ENCODE results near the gene PWWP3B. TPM values are rescaled to one million over a fixed set of nuclear protein-coding genes. Genes with fewer than 3 reads are reported as not detected.

The PWWP3B gene
- total and polyA plus RNA-seq, 9 of the 15 experiments (the other 6 are each of a cell fraction or from before 2014, with no cell fraction given): not detected

DNA sequence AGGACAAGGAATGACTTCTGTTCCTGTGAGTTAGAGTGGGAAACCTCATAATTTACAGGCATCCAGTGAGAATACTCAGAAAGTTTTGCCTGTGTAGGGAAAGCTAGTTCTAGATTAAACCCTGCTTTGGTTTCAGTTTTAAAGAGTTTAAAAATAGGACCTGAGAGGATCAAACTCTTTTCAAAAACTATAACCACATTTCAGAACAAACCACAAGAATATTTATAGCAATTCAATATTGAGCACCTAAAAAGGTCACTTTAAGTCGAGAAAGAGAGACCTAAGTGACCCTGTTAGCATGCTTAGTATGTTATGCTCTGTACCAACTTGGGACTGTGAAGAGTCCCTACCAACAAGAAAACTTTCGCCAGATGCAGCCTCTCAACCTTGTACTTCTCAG lies 17.4 kb upstream of the PWWP3B start:
- Histone ChIP-seq H3K27ac (ENCODE audit: extremely low read depth, low read depth, low read length) (no peak overlapping the region), H3K4me2 (ENCODE audit: insufficient read depth, low read length) (no peak overlapping the region), H3K27me3 (ENCODE audit: control insufficient read depth in 2 of 2, insufficient read depth in 2 of 2, low read length in 2 of 2) (no peaks in the 10 kb centered on the region), H3K9ac (ENCODE audit: insufficient read depth in 1 of 2, low read depth in 2 of 2, low read length in 2 of 2) (no peak overlapping the region), H2AFZ (ENCODE audit: low read depth, low read length) (no peak overlapping the region), H3K9me1 (ENCODE audit: control insufficient read depth, insufficient read depth, low read length) (no peaks in the 10 kb centered on the region), H3K4me3 (no peak overlapping the region), H3K36me3 (ENCODE audit: control insufficient read depth, insufficient read depth, low read length) (no peaks in the 10 kb centered on the region), H3K79me2 (ENCODE audit: control insufficient read depth, insufficient read depth, low read length) (no peaks in the 10 kb centered on the region), H4K20me1 (replicated peaks; ENCODE audit: control insufficient read depth, insufficient read depth, low read length) (no peaks in the 10 kb centered on the region), H3K9me3 (replicated peaks; ENCODE audit: control insufficient read depth, insufficient read depth, low read depth, low read length) (no peaks in the 10 kb centered on the region), H3K4me1 (replicated peaks in 1 of 2; ENCODE audit: control insufficient read depth in 2 of 2, insufficient read depth in 2 of 2, low read length in 2 of 2) (no peaks in the 10 kb centered on the region)
- in situ Hi-C loops (cut with MboI) (no loop called here), intact Hi-C loops (cut with micrococcal nuclease) (no loop called here)
- 0% methylated on average over 2 of the region's 2 CpGs for WGBS (ENCODE audit: insufficient coverage, low coverage, missing lambda C conversion rate)
- TF ChIP-seq FOXP1 (CRISPR knock-in tag; IDR thresholded peaks at IDR 0.05): no peak
- TF ChIP-seq ZNF561 (CRISPR knock-in tag; conservative IDR thresholded peaks at IDR 0.05): no peak
- TF ChIP-seq SRSF9 (IDR thresholded peaks at IDR 0.05; ENCODE audit: borderline replicate concordance, low read depth, low read length): no peak
- no peak for TF ChIP-seq NFE2 (IDR thresholded peaks at IDR 0.05; ENCODE audit: low read depth)
- FAIRE-seq: no peak
- CTCF ChIA-PET (ENCODE audit: low intra/inter-chr PET ratio): no interaction called here
- BruUV-seq (replicated peaks): no TSS peak
- no peak for ATAC-seq
- DNase-seq (ENCODE audit: extremely low read depth in 1 of 4, low spot score in 3 of 4): no peak
- POLR2A ChIA-PET: no interaction called here

DNA sequence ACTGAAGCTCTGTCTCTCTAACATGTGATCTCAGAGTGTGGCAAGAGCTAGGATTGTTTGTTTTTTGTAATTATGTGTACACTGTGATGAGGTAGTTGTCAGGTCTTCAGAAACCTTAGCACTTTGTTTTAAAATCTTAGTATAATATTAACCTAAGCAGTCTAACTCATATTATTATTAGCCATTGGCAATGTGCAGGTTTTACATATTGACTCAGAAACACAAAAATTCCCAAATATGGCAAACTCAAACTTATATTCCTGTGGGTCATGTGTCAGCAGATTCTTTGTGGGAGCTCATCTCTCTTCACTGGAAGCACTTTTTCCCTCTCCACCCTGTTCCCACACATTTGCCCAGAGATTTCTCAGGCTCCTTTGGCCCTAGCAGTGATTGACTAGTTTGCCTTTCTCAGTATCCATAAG lies 8.2 kb upstream of the PWWP3B start:
- ChIA-PET CTCF (ENCODE audit: low intra/inter-chr PET ratio) (no interaction called here), POLR2A (no interaction called here)
- no peak for ATAC-seq
- no peak overlapping the region for H3K27ac ChIP-seq (ENCODE audit: extremely low read depth, low read depth, low read length)
- no peak overlapping the region for H3K4me2 ChIP-seq (ENCODE audit: insufficient read depth, low read length)
- intact Hi-C loops (cut with micrococcal nuclease): no loop called here
- no peaks in the 10 kb centered on the region for H3K27me3 ChIP-seq (ENCODE audit: control insufficient read depth in 2 of 2, insufficient read depth in 2 of 2, low read length in 2 of 2)
- H3K9ac ChIP-seq (ENCODE audit: insufficient read depth in 1 of 2, low read depth in 2 of 2, low read length in 2 of 2): no peak overlapping the region
- no peaks in the 10 kb centered on the region for H3K4me1 ChIP-seq (replicated peaks in 1 of 2; ENCODE audit: control insufficient read depth in 2 of 2, insufficient read depth in 2 of 2, low read length in 2 of 2)
- H3K36me3 ChIP-seq (ENCODE audit: control insufficient read depth, insufficient read depth, low read length): no peaks in the 10 kb centered on the region
- BruUV-seq (replicated peaks): no TSS peak
- H3K9me3 ChIP-seq (replicated peaks; ENCODE audit: control insufficient read depth, insufficient read depth, low read depth, low read length): no peaks in the 10 kb centered on the region
- DNase-seq (ENCODE audit: extremely low read depth in 1 of 4, low spot score in 3 of 4): no peak
- H2AFZ ChIP-seq (ENCODE audit: low read depth, low read length): no peak overlapping the region
- H3K9me1 ChIP-seq (ENCODE audit: control insufficient read depth, insufficient read depth, low read length): no peaks in the 10 kb centered on the region
- H3K79me2 ChIP-seq (ENCODE audit: control insufficient read depth, insufficient read depth, low read length): no peaks in the 10 kb centered on the region
- no peak for FAIRE-seq
- no peak overlapping the region for H3K4me3 ChIP-seq
- no peak for TF ChIP-seq TCF7 (IDR thresholded peaks at IDR 0.05; ENCODE audit: borderline replicate concordance)
- no peak for TF ChIP-seq ZBTB1 (CRISPR knock-in tag; IDR thresholded peaks at IDR 0.05; ENCODE audit: borderline replicate concordance, low read depth)
- TF ChIP-seq IRF2 (CRISPR knock-in tag; IDR thresholded peaks at IDR 0.05): no peak
- no peak for TF ChIP-seq LARP7 (IDR thresholded peaks at IDR 0.05)
- in situ Hi-C loops (cut with MboI): no loop called here
- H4K20me1 ChIP-seq (replicated peaks; ENCODE audit: control insufficient read depth, insufficient read depth, low read length): no peaks in the 10 kb centered on the region

Data from K562 (cell line).